ENCODE measurements around the gene TMEM273.

Gene TMEM273

GRCh38 chr10:49166484-49167400, 21.4 kb downstream of the TMEM273 start:
- no peak for TF ChIP-seq EZH2phosphoT487 (IDR thresholded peaks at IDR 0.05; ENCODE audit: low read depth)
- no peak for TF ChIP-seq CTCF (IDR thresholded peaks at IDR 0.05; ENCODE audit: low read depth, low read length)
- Histone ChIP-seq H3K27ac (ENCODE audit: low read length) (no peak overlapping the region), H3K9ac (ENCODE audit: low read length) (no peak overlapping the region), H3K4me1 (ENCODE audit: low read length) (peaks cover 8% of the 10 kb centered on the region), H3K4me3 (ENCODE audit: low read length) (no peak overlapping the region), H3K36me3 (replicated peaks; ENCODE audit: low read depth, low read length) (no peaks in the 10 kb centered on the region), H3K9me3 (ENCODE audit: insufficient read depth, low read length) (no peaks in the 10 kb centered on the region), H3K4me2 (ENCODE audit: low read length) (no peak overlapping the region), H3K79me2 (ENCODE audit: low read length) (no peaks in the 10 kb centered on the region), H2AFZ (ENCODE audit: low read depth, low read length) (no peak overlapping the region), H3K27me3 (ENCODE audit: low read depth, low read length) (no peaks in the 10 kb centered on the region), H4K20me1 (ENCODE audit: insufficient read depth, low read length) (no peaks in the 10 kb centered on the region)

DNA sequence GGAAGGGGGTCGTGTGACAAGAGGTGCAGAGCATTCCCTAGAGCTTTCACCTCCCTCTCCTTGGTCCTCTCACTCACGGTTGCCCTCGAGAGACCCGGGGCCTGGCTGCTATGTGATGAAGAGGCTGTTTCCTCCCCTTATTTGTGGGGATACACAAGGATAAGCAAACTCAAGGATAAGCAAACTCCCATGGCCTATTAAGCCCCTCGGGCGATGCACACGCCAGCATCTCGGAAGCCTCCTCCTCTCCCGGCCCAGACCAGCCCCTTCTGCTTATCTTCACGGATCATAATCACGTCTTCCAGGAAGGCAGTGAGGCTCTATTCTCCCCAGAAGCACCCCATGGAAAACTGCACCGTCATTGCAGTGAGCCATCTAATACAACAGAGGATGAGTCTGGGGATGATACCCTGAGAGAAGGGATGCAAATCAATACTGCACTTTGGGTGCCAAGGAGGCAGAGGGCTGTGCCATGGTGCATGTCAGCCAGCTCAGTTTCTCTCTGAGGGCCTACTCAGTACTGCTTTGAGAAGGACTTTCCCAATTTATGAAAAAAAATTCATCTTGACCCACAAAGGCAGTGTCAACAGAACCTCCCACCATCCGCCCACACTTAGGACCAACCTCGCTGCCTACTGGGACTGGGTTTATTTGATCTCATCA, 22.2 kb downstream of the TMEM273 start:
- Histone ChIP-seq H3K27me3 (ENCODE audit: low read depth, low read length) (no peaks in the 10 kb centered on the region), H3K36me3 (replicated peaks; ENCODE audit: low read depth, low read length) (no peaks in the 10 kb centered on the region), H2AFZ (ENCODE audit: low read depth, low read length) (no peak overlapping the region), H3K79me2 (ENCODE audit: low read length) (no peaks in the 10 kb centered on the region), H3K4me1 (ENCODE audit: low read length) (peaks cover 5% of the 10 kb centered on the region), H4K20me1 (ENCODE audit: insufficient read depth, low read length) (no peaks in the 10 kb centered on the region), H3K27ac (ENCODE audit: low read length) (no peak overlapping the region), H3K4me3 (ENCODE audit: low read length) (no peak overlapping the region), H3K4me2 (ENCODE audit: low read length) (no peak overlapping the region), H3K9ac (ENCODE audit: low read length) (no peak overlapping the region), H3K9me3 (ENCODE audit: insufficient read depth, low read length) (no peaks in the 10 kb centered on the region)
- TF ChIP-seq CTCF (IDR thresholded peaks at IDR 0.05; ENCODE audit: low read depth, low read length) = no peak
- TF ChIP-seq EZH2phosphoT487 (IDR thresholded peaks at IDR 0.05; ENCODE audit: low read depth) = no peak

GRCh38 chr10:49165259-49165658, 22.9 kb downstream of the TMEM273 start:
- H3K36me3 ChIP-seq (replicated peaks; ENCODE audit: low read depth, low read length) = no peaks in the 10 kb centered on the region
- H3K27me3 ChIP-seq (ENCODE audit: low read depth, low read length) = no peaks in the 10 kb centered on the region
- H3K4me1 ChIP-seq (ENCODE audit: low read length) = peaks cover 5% of the 10 kb centered on the region
- H3K4me3 ChIP-seq (ENCODE audit: low read length) = no peak overlapping the region
- no peak overlapping the region for H3K27ac ChIP-seq (ENCODE audit: low read length)
- H3K9ac ChIP-seq (ENCODE audit: low read length) = no peak overlapping the region
- no peaks in the 10 kb centered on the region for H3K79me2 ChIP-seq (ENCODE audit: low read length)
- TF ChIP-seq CTCF (IDR thresholded peaks at IDR 0.05; ENCODE audit: low read depth, low read length) (no peak), EZH2phosphoT487 (IDR thresholded peaks at IDR 0.05; ENCODE audit: low read depth) (no peak)
- H2AFZ ChIP-seq (ENCODE audit: low read depth, low read length) = no peak overlapping the region
- H3K4me2 ChIP-seq (ENCODE audit: low read length) = no peak overlapping the region
- no peaks in the 10 kb centered on the region for H3K9me3 ChIP-seq (ENCODE audit: insufficient read depth, low read length)
- H4K20me1 ChIP-seq (ENCODE audit: insufficient read depth, low read length) = no peaks in the 10 kb centered on the region

DNA sequence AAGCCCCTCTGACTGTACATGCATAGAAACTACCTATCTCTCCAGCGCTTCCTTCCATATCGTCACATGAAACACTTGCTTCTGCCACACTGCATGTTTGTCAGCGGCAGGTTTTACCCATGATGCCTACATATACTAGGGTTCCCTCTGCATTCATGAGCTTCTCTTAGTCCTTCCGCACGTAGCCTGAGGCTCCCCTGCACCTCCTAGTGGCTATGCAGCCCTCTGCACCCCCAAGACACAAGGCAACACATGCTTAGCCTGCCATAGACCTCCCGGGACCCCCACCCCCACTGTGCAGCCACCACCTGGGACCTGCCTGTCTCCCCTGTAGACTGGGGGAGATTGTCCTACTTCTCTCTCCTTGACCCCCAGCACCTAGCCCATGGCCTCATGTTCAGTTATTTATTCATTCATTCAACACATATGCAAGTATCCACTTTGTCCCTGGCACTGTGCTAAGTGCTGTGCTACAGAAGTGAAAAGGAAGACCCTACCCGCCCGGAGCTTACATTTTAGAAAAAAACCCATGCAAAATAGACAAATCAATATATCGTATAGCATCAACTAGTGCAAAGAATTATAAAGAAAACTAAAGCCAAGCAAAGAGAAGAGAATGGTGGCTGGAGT, 23.5 kb downstream of the TMEM273 start:
- Histone ChIP-seq H3K4me3 (ENCODE audit: low read length) (peak overlapping the region; percentile 50; the same call in 1 of the 2 replicates), H3K9ac (ENCODE audit: low read length) (no peak overlapping the region), H3K27me3 (ENCODE audit: low read depth, low read length) (no peaks in the 10 kb centered on the region), H3K4me2 (ENCODE audit: low read length) (peak overlapping the region; percentile 55), H3K79me2 (ENCODE audit: low read length) (no peaks in the 10 kb centered on the region), H3K4me1 (ENCODE audit: low read length) (peaks cover 5% of the 10 kb centered on the region), H4K20me1 (ENCODE audit: insufficient read depth, low read length) (no peaks in the 10 kb centered on the region), H3K9me3 (ENCODE audit: insufficient read depth, low read length) (no peaks in the 10 kb centered on the region), H3K27ac (ENCODE audit: low read length) (no peak overlapping the region), H3K36me3 (replicated peaks; ENCODE audit: low read depth, low read length) (no peaks in the 10 kb centered on the region), H2AFZ (ENCODE audit: low read depth, low read length) (no peak overlapping the region)
- TF ChIP-seq EZH2phosphoT487 (IDR thresholded peaks at IDR 0.05; ENCODE audit: low read depth) (no peak), CTCF (IDR thresholded peaks at IDR 0.05; ENCODE audit: low read depth, low read length) (peak; percentile 67)
